Suprapubic skin (tissue), 4 donors: Measurements from ENCODE around the gene ENPP7. TPM values are rescaled to one million over a fixed set of nuclear protein-coding genes. Genes with fewer than 3 reads are reported as not detected.

Experiments used
- DNase-seq, 2 donors: peaks; one replicate each; pipeline ENCODE4 v3.0.0-alpha.2; 2019; ENCODE audit warnings: low spot score in 2 of 2
- H3K27ac ChIP-seq: fragments of 200-600 bp; sonication (generic); one replicate; pipeline ENCODE4 v1.5.1; 2019
- H3K27me3 ChIP-seq: fragments of 200-600 bp; sonication (generic); one replicate; pipeline ENCODE4 v1.5.1; 2019
- H3K36me3 ChIP-seq: fragments of 200-600 bp; sonication (generic); one replicate; pipeline ENCODE4 v1.5.1; 2019
- H3K4me1 ChIP-seq: fragments of 200-600 bp; sonication (generic); one replicate; pipeline ENCODE4 v1.5.1; 2019
- H3K4me3 ChIP-seq: fragments of 200-600 bp; sonication (generic); one replicate; pipeline ENCODE4 v1.5.1; 2019; ENCODE audit warnings: mild to moderate bottlenecking
- H3K9me3 ChIP-seq: fragments of 200-600 bp; sonication (generic); one replicate; pipeline ENCODE4 v1.5.1; 2019
- EP300 ChIP-seq: sonication (generic); formaldehyde crosslinking; IDR thresholded peaks from one replicate; pipeline ENCODE4 v1.6.1; 2017; ENCODE audit warnings: antibody characterized with exemption
- POLR2A ChIP-seq, 2 donors: fragments of 450-650 bp; IDR thresholded peaks; one replicate each; pipeline ENCODE4 v1.6.1; 2017; ENCODE audit warnings: antibody characterized with exemption in 2 of 2, mild to moderate bottlenecking in 2 of 2, moderate library complexity in 2 of 2
- POLR2AphosphoS5 ChIP-seq, 3 donors: sonication (generic); formaldehyde crosslinking; IDR thresholded peaks; one replicate each; pipeline ENCODE4 v1.6.1; 2017; ENCODE audit warnings: antibody characterized with exemption in 3 of 3
- WGBS: methylation state at CpG from one replicate; pipeline ENCODE4 v1.1.5; 2018; 5-methylcytosine and 5-hydroxymethylcytosine counted together
- total RNA-seq, 4 donors: library from RNA; depleted of rRNA; stranded (reverse); fragments of >200 nt; gene quantifications; one replicate each; pipeline ENCODE4 v1.1.0, GENCODE V29; 2016
- TF ChIP-seq, protein P1 (sequence below), 2 donors: fragments of 200-600 bp in 1 of 2; fragments of 450-650 bp in 1 of 2; sonication (generic) in 1 of 2; IDR thresholded peaks; one replicate each; pipeline ENCODE4 v1.5.1; 2016 to 2019; ENCODE audit warnings: antibody characterized with exemption in 2 of 2, mild to moderate bottlenecking in 1 of 2, moderate library complexity in 1 of 2

Gene ENPP7
- total RNA-seq, 4 donors from 2014 or later = not detected

DNA sequence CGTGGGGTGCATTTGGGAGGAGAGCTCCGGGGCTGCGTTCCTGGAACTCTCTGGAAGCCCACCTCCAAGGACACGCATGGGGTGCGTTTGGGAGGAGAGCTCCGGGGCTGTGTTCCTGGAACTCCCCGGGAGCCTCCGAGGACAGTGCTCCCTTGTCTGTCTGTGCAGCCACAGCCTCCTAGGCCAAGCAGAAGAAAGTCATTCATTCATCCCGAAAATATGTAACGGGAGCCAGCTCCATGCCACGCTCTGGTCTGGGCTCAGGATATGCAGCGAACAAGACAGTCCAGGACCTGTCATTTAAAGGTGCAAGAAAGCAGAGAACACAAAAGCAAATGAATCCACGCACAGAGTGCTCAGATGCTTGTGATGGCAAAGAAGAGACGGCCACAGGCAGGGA lies 7.9 kb downstream of the ENPP7 start:
- no peaks in the 10 kb centered on the region for H3K9me3 ChIP-seq
- no peak overlapping the region for H3K4me3 ChIP-seq
- peaks cover 67% of the 10 kb centered on the region for H3K27me3 ChIP-seq
- H3K4me1 ChIP-seq = peaks cover 10% of the 10 kb centered on the region
- H3K36me3 ChIP-seq = no peaks in the 10 kb centered on the region
- WGBS = 83% methylated on average over 14 of the region's 14 CpGs
- TF ChIP-seq EP300 = no peak
- TF ChIP-seq, protein P1, sequence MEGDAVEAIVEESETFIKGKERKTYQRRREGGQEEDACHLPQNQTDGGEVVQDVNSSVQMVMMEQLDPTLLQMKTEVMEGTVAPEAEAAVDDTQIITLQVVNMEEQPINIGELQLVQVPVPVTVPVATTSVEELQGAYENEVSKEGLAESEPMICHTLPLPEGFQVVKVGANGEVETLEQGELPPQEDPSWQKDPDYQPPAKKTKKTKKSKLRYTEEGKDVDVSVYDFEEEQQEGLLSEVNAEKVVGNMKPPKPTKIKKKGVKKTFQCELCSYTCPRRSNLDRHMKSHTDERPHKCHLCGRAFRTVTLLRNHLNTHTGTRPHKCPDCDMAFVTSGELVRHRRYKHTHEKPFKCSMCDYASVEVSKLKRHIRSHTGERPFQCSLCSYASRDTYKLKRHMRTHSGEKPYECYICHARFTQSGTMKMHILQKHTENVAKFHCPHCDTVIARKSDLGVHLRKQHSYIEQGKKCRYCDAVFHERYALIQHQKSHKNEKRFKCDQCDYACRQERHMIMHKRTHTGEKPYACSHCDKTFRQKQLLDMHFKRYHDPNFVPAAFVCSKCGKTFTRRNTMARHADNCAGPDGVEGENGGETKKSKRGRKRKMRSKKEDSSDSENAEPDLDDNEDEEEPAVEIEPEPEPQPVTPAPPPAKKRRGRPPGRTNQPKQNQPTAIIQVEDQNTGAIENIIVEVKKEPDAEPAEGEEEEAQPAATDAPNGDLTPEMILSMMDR (IDR thresholded peaks at IDR 0.05) = no peak
- no peak for TF ChIP-seq POLR2A (IDR thresholded peaks at IDR 0.05)
- TF ChIP-seq POLR2AphosphoS5 (IDR thresholded peaks at IDR 0.05) = no peak
- no peak overlapping the region for H3K27ac ChIP-seq
- no peak for DNase-seq

DNA sequence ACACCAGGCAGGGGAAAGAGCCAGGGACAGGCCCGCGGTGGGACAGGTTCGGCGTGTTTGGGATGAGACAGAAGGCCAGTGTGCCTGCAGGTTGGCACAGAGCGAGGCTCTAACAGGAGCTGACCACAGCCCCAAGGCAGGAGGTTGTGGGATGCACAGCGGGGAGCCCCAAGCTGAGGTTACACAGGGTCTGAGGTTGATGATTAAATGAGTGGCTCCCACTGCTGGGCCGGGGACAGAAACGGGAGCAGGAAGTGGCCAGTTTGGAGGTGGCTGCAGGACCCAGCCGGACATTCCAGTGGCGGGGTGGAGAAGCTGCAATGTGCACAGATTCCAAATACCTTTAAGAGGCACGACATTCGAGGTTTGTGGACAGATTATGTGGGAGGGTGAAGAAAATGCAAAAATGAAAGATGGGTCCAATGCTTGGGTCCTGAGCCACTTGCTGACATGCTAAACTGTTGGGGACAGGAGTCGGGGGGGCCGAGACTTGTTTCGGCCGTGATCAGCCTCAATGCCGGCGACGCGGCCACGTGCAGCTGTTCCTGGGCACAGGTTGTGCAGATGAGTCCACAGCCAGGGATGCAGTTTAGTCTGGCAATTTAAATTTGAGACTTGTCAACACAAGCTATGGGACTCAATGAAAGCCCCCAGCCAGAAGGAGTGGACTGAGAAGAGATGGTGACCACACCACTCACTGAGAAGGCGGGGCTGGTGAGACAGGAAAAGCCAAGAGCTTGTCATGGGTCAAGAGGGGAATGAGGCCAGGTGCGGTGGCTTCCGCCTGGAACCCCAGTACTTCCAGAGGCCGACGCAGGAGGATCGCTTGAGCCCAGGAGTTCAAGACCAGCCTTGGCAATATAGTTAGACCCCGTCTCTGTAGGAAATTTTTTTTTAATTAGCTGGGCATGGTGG lies 8.7 kb downstream of the ENPP7 start:
- TF ChIP-seq POLR2AphosphoS5 (IDR thresholded peaks at IDR 0.05) (no peak), POLR2A (IDR thresholded peaks at IDR 0.05) (no peak), EP300 (no peak)
- TF ChIP-seq, protein P1 (IDR thresholded peaks at IDR 0.05) = no peak
- Histone ChIP-seq H3K4me3 (no peak overlapping the region), H3K27ac (no peak overlapping the region), H3K27me3 (peaks cover 67% of the 10 kb centered on the region), H3K4me1 (peaks cover 10% of the 10 kb centered on the region), H3K9me3 (no peaks in the 10 kb centered on the region), H3K36me3 (no peaks in the 10 kb centered on the region)
- 79% methylated on average over 21 of the region's 28 CpGs for WGBS
- DNase-seq = no peak

DNA sequence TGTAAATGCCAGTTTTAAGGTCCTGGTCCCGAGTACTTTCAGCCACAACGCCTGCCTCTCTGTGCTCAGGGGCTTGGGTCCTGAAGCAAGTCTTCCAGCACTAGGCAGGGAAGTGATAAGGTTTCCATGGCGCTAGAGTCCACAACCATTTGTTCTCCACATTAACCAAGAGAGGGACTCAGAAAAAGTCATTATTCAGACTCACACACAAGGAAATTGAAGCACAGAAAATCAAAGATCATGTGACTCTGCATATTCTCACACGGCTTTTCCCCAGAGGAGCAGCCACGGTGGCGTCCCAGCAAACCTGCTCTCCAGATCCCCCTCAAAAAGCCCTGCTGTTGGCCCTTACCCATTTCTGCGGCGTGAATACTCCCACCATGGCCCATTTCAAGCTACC lies 9.7 kb downstream of the ENPP7 start:
- WGBS = 48% methylated on average over 8 of the region's 8 CpGs
- no peak for DNase-seq
- no peaks in the 10 kb centered on the region for H3K9me3 ChIP-seq
- peaks cover 10% of the 10 kb centered on the region for H3K4me1 ChIP-seq
- TF ChIP-seq, protein P1 (IDR thresholded peaks at IDR 0.05) = no peak
- TF ChIP-seq EP300 (no peak), POLR2A (IDR thresholded peaks at IDR 0.05) (no peak), POLR2AphosphoS5 (IDR thresholded peaks at IDR 0.05) (no peak)
- no peak overlapping the region for H3K27ac ChIP-seq
- peaks cover 70% of the 10 kb centered on the region for H3K27me3 ChIP-seq
- no peaks in the 10 kb centered on the region for H3K36me3 ChIP-seq
- H3K4me3 ChIP-seq = no peak overlapping the region

DNA sequence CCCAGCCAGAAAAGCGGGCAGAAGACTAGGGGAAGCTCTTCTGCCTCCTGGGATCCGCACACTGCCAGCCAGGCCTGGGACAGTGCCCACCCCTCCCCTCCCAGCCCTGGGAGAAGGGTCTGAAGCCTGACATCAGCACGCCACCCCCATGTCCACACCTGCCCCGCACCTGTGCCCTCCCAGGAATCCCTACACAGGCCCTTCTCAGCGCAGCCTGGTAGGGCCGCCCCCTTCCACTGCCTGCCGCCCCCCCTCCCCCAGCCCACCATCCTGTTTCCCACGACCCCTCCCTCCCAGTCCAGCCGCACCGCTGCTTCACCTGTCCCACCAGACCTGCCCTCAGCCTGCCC lies 10.6 kb downstream of the ENPP7 start:
- no peak overlapping the region for H3K4me3 ChIP-seq
- no peak for DNase-seq
- H3K4me1 ChIP-seq = peaks cover 10% of the 10 kb centered on the region
- WGBS = 6% methylated on average over 5 of the region's 10 CpGs
- H3K27me3 ChIP-seq = peaks cover 78% of the 10 kb centered on the region
- no peaks in the 10 kb centered on the region for H3K9me3 ChIP-seq
- H3K27ac ChIP-seq = no peak overlapping the region
- TF ChIP-seq POLR2AphosphoS5 (IDR thresholded peaks at IDR 0.05) (no peak), POLR2A (IDR thresholded peaks at IDR 0.05) (no peak), EP300 (no peak)
- TF ChIP-seq, protein P1 (IDR thresholded peaks at IDR 0.05) = no peak
- no peaks in the 10 kb centered on the region for H3K36me3 ChIP-seq

DNA sequence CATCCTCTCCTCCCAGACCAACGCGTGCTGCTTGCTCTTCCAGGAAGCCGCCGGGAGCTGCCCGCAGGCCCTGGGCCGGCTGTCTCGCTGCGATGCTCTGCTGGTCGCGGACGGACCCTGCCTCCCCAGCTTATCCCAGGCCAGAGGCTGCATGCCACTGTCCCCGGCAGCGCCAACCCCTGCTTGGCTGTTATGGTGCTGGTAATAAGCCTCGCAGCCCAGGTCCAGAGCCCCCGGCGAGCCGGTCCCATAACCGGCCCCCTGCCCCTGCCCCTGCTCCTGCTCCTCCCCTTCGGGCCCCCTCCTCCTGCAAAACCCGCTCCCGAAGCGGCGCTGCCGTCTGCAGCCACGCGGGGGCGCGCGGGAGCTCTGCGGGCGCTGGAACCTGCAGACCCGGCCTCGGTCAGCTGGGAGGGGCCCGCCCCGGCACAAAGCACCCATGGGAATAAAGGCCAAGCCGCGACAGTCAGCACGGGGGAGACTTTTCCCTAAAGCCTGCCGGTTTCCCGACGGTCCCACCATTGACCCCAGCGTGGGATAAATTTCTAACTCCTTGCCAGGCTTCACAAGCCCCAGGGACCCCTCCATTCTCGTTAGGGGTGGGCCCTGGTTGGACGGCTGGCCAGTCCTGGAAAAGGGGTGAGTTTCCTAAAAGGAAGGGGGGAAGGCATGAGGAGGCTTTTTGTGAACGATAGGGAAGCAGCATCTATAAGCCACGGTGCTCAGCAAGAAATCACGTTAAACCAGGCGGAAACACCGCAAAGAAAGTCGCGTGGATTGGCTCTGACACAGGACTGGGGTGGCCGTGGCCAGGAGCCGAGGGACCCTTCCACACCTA lies 11.2 kb downstream of the ENPP7 start:
- Histone ChIP-seq H3K27me3 (peaks cover 79% of the 10 kb centered on the region), H3K4me1 (peaks cover 12% of the 10 kb centered on the region), H3K9me3 (no peaks in the 10 kb centered on the region), H3K36me3 (no peaks in the 10 kb centered on the region), H3K27ac (no peak overlapping the region), H3K4me3 (peak overlapping the region; percentile 16)
- WGBS = 14% methylated on average over 30 of the region's 53 CpGs
- TF ChIP-seq, protein P1 (IDR thresholded peaks at IDR 0.05) = peak; percentile 49 to 99
- no peak for TF ChIP-seq POLR2A (IDR thresholded peaks at IDR 0.05)
- peak in 1 of 2 donors; percentile 71 for DNase-seq
